Dermis microvascular lymphatic vessel endothelial cell (primary cell): ENCODE data around the gene TRDN. TPM values are rescaled to one million over a fixed set of nuclear protein-coding genes. Genes with fewer than 3 reads are reported as not detected.

Source experiments
- DNase-seq, 2 donors: peaks; one replicate each; pipeline versions ENCODE4 v3.0.0 to v3.0.0-alpha.2; 2010; ENCODE audit warnings: low read depth in 2 of 2
- total RNA-seq: library from RNA; depleted of rRNA; stranded (reverse); fragments of >200 nt; gene quantifications from 2 replicates; pipeline ENCODE4 v1.2.1, GENCODE V29; 2014

TRDN gene
- total RNA-seq, 1 donor from 2014 or later: not detected

DNA sequence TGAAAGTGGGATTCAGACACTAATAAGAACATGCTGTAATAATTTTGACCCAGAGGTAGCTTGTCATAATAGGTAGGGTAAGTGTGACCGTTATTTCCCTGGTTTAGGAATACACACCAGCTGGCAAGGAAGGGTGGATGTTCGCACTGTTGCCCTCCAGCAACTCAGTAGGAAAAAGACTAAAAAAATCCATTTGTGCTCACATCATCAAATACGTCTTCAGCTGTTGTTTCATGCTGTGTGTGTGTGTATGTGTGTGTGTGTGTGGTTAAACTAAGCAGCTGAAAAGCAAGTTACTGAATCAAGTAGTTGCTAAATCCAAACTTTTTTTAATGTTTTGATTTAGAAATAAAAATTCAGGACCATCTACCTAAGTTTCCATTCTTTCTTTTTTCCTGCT lies 218.7 kb downstream of the TRDN start:
- DNase-seq: no peak

DNA sequence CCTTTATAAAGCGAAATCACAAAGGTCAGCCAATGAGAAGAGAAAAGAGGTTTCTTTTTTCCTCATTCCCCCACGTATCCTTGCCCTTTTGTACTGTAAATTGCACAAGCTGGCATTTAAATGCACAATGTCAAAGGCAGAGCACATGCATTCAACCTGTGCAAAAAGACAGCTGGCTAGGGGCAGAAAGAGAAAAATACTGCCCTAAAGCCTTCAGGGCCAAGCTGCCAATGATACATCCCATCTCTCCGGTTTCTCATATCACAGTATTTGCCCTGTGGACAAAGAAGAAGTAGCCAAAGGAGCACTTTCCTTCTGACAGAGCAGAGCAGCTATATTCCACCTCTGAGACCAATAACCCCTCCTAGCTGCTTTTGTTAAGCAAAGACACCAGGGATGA lies 219.2 kb downstream of the TRDN start:
- DNase-seq: no peak

DNA sequence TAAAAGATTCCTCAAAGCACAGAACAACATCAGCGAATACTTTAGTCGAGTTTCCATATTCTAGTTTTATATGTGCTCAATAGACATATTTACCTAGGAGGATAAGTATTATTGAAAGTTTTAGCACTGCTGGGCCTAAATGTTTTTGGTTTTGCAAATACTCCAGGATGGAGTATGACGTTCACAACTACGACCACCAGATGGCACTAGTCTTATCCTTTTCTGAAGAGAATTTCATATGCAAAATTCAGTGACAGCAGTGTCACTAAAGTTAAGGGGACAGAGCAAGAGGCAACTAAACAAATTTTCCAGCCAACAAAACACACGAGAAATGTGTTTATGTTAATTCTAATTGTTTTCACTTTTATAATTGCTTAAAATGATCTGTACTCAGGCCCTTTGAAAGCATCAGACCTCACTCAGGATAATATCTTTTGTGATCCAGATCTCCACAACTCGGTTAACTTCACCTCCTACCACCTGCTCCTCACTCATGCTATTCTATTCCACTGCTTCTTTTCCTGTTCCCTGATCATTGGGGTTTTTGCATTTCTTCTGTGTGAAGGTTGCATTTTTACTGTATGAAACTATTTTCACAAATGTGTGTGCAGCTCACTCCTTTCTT lies 220.8 kb downstream of the TRDN start:
- peak; percentile 50 to 58 for DNase-seq

DNA sequence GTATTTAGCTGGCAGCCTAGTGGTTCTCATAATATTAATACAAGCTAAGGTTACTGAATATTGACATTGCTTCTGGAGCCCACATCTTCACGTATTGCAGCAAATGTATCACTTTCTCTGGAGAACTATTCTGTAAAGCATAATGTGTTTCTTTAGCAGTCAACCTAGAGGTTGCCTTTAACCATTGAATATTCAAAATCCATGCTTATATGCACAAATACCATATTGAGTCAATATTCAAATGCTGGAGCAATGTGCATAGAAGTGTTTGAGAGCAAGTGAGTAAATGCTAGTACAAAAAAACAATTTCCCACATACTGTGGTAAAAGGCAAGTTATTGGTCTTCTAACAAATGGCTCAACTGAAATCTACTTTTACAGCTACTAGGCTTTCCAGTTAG lies 231.8 kb downstream of the TRDN start:
- DNase-seq: no peak

DNA sequence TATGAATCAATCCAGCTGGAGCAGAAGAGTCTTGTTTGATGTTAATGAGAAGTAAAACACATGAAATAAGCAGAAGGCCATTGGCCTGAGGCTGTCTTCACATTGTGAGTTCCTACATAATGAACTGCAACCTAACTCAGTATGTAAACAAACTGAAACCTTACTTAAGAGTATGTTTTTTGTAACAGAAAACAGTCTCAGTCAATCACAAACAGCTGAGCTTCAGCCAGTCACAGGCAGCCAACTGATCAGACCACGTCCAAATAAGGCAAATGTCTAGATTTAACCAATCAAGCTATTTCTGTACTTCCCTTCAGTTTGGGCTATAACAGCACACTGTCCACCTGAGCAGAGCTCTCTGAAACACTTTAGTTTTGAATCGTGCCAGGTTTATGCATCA lies 234.7 kb downstream of the TRDN start:
- DNase-seq: no peak

DNA sequence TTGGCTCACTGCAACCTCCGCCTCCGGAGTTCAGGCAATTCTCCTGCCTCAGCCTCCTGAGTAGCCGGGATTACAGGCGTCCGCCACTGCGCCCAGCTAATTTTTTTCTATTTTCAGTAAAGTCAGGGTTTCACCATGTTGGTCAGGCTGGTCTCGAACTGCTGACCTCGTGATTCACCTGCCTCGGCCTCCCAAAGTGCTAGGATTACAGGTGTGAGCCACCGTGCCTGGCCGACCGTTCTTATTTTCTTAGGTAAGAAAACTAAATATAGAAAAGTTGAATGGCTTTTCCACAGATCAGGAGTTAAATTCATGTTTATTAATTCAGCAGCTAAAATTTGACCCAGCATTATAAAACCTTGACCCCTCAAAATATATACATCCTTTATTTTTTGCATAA lies 238.7 kb downstream of the TRDN start:
- DNase-seq: no peak

DNA sequence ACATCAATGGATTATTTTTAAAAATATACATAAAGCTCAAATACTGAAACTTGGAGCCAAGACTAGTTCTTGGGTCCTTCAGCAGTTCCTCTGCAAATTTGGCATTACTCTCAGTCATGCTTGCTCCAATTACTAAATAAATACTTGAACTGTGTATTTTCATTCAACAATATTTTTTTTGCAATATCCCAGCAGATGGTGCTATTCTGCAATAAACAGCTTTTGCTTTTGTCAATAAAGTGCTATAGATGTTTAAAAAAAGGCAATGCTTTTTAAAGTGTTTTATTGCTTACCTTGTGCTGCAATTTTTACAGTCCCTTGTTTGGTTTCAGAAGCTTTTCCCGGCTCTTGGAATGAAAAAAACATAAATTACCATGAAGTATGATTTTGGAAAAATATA lies 243.4 kb downstream of the TRDN start:
- peak in 1 of 2 donors; percentile 3 for DNase-seq

DNA sequence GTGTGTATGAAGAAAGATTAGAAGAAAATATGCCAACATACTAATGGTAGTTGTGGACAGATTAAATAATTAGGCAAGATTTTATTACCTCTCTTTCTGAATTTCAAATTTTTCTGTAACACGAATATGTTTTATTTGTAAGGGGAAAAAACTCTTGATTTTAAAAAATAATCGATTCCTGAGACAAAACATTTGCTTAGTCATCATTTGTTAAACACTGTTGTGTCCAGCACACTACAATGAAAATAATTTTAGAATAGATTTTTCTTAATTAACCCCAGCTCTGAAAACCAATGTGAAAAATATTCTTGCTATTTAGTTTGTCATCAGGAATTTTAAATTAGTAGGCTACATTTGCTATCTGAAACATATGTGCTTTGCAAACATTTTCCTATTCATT lies 253.0 kb downstream of the TRDN start:
- DNase-seq: no peak

DNA sequence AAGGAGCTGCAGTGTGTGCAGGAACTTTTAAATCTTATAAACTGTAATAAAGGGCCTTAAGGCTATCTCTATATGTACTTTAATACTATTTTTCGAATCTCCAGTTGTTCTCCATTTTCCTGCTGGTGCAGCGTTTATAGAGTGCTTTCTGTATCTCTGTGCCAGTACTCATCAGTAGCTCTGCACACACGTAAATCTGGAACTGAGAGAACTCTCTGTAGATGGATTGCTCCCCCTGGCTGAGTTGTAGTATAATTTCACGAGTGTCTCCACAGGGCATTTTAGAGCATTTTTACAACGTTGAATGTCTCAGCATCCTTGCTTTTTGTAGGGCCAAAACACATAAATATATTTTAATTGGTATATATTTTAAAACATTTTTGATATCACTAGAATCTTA lies 256.5 kb downstream of the TRDN start:
- peak in 1 of 2 donors; percentile 0 for DNase-seq

DNA sequence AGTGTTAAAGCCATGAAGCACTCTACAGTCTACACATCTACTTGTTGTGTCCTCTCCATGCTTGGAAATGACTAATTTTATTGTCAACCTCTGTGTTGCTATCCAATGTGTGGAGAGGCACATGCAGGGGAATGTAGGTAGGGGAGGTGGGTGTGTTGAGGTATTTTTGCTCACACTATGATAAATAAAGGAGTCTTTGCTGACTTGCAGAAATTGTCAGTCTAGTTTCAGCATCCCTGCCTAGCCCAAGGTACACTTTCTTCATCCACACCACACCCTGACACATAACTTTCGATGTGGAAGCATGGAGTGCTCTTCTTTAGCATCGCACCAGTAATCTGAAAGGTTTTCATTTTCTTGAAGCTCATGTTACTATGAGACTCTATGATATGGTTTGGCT lies 264.0 kb downstream of the TRDN start:
- DNase-seq: no peak

DNA sequence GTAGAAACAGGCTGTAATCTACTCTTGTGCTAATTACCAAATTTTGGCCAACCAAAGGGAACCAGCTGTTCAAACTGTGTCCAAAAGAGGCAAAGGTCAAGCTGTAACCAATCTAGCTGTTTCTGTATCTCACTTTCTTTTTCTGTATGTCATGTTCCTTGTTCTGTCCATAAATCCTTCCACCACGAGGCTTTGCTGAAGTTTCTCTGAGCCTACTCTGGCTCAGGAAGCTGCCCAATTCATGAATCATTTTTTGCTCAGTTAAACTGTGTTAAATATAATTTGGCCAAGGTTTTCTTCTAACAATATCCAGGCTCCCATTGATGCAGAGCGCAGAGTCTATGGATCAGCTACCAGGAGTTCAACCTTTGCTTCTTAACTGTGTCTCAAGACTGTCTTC lies 272.8 kb downstream of the TRDN start:
- DNase-seq: no peak

DNA sequence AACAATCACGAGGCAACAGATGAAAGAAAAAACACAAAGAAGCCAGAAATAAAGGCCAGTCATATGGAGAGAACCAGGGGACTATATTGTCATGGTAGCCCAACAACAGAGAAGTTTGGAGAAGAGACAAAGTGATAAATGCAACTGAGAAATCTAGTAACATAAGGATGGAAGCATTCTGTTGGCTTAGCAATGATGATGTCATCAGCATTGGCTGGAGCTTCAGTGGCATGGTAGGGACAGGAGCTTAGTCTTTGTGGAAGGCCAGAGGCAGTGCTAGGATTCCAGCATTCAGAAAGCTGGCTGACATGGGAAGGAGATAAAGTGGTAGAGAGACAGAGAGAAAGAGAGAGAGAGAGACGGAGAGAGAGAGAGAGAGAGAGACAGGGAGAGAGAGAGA lies 276.4 kb downstream of the TRDN start:
- no peak for DNase-seq

DNA sequence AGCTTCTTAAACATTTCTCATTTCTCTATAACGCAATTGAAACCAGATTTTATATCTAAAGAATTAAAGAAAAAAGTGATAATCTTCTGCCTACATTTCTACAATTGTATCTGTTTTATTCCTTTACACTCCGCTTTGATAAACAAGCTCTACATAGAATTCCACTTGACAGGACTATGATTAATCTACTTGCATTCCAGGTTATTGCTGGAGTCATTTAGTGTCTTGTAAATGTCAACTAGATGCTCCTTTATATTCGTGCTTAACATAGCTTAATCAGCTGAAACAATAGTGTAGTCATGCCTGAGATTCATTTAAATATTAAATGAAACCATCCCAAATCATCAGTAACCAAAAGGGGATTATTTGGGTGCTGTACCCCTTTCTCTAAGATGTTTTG lies 284.0 kb downstream of the TRDN start:
- no peak for DNase-seq

DNA sequence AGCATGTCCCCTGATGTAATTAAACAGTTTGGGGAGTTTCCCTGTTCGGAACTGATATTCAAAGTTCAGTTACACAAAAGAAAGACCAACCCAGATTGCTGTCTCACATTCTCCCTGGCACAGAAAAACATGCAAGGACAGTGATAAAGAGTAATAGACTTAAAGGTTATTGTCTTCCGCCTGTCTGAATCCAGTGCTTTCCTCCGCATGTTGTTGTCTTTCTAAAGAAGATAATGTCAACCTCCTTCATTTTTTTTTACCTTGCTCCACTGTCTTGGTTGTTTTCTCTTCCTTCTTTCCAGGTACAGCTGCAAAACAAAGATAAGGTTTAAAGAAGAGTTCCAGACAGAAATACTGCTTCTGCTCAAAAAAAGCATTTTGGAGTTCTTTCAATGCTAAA lies 284.5 kb downstream of the TRDN start:
- DNase-seq: no peak

DNA sequence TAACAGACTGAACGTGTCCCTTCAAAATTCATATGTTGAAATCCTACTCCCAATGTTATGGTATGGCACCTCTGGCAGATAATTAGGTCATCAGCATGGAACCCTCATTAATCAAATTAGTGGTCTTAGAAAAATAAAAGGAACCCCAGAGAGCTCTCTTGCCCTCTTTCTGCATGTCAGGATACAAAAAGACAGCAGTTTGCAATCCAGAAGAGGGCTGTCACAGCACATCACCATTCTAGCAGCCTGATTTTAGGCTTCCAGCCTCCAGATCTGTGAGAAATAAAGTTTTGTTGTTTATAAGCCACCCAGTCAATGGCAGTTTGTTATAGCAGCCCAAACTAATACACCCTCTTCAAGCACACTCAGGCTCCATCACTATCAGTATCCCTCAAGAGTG lies 292.9 kb downstream of the TRDN start:
- no peak for DNase-seq

DNA sequence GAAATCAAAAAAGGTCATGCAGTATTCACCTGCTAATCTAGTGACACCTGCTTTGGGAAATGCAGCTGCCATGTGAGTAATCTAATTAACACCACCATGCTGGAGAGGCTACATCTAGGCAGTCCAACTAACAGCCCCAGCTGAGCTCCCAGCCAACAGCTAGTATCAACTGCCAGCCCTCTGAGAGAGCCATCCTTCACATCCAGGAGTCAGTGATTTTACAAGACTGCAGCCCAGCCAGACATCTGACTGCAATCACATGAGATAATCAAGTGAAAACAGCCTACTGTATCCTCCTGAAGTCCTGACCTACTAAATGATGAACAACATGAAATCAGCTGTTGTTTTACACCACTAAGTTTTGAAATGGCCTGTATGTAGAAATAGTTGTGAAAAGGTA lies 298.4 kb downstream of the TRDN start:
- DNase-seq: no peak

DNA sequence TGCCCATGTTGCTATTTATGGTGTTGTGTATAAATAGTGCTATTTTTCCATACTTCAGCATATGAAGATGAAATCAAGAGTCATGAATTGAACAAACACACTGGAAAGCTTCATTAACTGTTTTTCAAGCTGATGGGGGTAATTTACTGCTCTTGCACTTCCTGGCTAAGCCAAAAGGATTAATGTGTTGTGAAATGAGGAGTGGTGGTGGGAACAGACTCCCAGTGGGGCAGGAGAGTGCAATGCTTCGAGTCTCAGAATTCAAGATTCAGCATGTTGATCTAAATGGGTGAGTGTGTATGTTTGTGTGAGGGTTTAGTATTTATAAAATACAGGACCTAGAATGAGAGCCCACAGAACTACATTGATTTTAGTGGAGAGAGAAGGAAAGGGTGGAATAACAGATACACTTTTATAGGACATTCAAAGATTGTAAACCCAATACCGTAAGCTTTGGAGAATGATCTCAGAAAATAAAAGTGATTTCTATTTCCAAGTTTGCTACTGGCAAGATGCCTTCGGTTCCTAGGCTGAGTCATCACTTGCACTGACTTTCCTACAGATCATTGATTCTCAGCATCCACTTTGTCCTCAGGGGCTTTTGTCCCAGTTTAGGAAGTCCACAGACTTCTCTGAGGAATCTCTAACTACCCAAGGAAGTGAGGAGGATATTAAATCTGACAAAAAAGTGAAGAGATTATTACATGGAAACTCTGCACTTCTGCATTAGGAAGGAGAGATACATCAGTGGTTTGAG lies 303.6 kb downstream of the TRDN start:
- DNase-seq: no peak

DNA sequence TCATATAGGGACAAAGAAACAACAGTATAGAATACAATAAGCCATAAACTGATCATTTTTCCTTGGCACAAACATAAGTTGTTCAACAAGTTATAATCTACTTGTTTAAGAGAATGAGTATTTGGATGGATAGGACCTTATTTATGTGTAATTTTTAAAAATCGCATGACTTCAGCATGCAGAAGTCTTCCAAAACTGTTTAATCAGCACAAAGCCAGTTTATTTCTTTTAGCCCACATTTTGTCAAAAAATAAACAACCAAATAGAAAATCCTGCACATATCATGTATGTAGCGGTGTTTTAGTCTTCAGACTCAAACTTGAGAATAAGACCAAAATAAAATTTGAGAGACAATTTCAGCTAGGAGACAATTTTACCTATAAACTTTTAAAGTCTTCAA lies 304.7 kb downstream of the TRDN start:
- no peak for DNase-seq

DNA sequence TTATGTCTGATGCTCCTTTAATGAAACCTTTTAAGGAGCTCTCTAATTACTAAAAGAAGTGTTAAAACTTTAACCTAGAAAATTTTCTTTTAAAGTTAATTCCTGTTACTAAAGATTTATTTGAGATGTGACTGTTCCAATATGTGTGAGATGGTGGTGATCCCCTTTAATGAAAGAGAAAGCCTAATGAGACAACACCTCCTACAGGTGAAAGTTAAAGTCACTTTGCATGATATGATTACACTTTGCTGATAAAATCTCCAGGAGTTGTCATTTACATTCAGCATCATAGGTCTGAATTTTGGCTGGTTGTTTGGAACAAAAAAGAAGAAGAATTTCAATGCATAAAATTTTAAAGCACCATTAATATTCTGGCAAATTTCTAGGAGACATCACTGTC lies 307.4 kb downstream of the TRDN start:
- DNase-seq: no peak

DNA sequence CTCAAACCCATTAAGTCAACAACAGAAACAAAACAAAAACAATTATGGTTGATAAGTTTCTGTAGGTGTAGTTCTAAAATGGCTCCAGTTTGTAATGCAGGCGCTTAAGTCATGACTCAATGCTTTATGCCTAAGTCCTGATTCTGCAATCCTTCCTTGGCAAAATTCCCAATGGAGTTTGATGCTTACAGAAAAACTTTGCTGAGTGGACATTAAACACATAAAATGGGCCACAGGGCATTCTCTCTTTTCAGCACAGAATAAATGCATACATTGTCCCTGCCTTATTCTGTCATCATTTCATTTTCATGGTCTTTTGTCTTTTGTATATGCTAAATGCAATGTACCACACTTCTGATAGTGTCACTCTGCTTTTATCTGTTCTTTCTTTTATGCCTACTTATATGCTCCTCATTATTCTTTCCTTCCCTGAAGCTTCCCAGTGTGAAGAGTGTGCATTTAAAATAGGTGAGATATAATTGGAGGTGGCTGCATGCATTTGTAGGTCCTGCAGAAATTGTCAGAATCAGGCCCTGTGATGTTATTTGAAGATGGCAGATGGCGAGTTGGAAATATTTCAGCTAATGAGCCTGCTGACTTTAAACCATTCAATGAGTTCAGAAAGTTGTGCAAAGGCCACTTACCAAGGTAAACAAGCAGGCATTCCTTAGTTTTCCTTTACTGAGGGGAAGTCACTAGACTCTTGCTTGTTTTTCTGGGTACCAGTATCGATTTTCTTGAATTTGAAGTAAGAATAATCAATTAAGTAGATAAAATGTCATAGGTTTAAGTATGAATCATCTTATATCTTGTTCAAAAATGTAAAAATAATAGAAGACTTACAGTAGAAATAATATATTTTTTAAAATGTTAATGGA lies 313.1 kb downstream of the TRDN start:
- DNase-seq: no peak

DNA sequence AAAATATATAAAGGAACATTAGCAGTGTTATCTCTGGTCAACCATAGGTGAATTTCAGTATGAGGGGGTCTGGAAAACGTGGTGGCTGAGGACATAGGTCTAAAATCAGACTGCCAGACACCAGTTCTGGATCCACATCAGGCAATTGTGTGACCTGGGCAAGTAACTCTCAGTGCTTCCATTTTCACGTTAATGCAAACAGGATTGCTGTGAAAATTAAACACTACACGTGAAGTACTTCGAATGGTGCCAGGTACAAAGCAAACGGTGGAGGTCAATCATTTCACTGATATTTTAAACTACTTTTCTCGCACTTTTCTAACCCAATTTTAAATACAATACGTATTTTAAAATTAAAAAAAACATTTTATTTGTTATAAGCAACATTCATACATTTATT lies 315.7 kb downstream of the TRDN start:
- no peak for DNase-seq

DNA sequence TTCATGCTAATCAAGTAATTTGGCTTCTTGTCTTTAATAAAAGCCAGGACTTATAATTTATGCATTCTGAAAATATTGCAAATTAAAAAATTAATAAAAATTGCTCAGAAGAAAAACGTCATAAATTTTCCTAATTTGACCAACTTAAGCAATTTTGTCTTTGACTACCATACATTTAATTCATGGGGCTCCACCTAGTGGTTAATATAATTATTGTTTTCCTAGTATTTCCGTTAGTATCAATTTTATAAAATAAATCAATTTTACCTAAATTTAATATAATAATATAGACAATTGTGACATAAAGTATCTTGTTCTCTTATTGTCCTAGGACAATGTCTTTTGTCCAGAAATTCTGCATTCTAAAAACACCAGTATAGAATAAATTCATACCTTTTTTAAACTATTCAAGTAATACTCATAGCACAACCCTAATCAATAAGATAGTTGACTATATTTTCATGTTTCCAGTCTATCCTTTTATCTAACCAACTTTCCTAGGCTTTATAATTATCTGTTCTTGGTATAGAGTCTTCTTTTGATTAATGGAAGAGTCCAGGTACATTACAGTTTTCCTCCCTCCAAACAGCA lies 319.9 kb downstream of the TRDN start:
- DNase-seq: peak in 1 of 2 donors; percentile 11
